ENCODE results near the gene DUSP9.

DNA sequence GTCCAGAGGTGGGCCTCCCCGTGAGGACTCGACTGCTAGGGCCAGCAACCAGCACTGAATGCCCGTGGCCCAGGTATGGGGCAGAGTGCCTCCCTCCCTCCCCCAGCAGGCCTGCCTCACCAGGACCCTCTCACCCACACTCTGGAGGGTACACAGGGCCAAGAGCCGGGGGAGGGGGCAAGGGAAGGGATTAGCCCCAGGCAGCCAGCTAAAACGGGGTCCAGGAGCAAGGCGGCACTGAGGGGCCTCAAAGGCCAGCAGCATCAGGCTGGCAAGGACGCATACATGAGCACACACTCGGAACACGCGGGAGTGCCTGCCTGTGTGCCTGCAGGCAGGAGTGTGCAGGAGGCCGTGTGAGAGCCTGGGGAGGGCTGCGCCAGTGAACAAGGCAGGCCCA is 18.3 kb upstream of the DUSP9 start:
- TF ChIP-seq, protein P1, sequence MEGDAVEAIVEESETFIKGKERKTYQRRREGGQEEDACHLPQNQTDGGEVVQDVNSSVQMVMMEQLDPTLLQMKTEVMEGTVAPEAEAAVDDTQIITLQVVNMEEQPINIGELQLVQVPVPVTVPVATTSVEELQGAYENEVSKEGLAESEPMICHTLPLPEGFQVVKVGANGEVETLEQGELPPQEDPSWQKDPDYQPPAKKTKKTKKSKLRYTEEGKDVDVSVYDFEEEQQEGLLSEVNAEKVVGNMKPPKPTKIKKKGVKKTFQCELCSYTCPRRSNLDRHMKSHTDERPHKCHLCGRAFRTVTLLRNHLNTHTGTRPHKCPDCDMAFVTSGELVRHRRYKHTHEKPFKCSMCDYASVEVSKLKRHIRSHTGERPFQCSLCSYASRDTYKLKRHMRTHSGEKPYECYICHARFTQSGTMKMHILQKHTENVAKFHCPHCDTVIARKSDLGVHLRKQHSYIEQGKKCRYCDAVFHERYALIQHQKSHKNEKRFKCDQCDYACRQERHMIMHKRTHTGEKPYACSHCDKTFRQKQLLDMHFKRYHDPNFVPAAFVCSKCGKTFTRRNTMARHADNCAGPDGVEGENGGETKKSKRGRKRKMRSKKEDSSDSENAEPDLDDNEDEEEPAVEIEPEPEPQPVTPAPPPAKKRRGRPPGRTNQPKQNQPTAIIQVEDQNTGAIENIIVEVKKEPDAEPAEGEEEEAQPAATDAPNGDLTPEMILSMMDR (IDR thresholded peaks at IDR 0.05; ENCODE audit: poor library complexity), result no peak
- no peak for TF ChIP-seq EZH2phosphoT487 (IDR thresholded peaks at IDR 0.05; ENCODE audit: low read depth, severe bottlenecking, unreplicated experiment)
- no peak for TF ChIP-seq EZH2 (IDR thresholded peaks at IDR 0.05; ENCODE audit: borderline replicate concordance)
